Measurements from ENCODE around the gene DPF3. TPM values are rescaled to one million over a fixed set of nuclear protein-coding genes. Genes with fewer than 3 reads are reported as not detected.

DPF3 gene
- total and polyA plus RNA-seq, 11 donors, result 13.5 to 53.8 (median 37.0) TPM

- H3K9me3 ChIP-seq, result no peaks in the 10 kb centered on the region
- H3K4me1 ChIP-seq, result peaks cover 0 to 64% (median 14%) of the 10 kb centered on the region in 12 donors
- TF ChIP-seq CTCF (IDR thresholded peaks at IDR 0.05), result no peak
- TF ChIP-seq POLR2A (IDR thresholded peaks at IDR 0.05), result no peak
- ATAC-seq (no peak), DNase-seq (no peak)
- 45 to 61% (median 61%) methylated on average over 7 of the region's 7 CpGs for WGBS, 4 donors
- H3K27me3 ChIP-seq, result no peaks in the 10 kb centered on the region
- peaks cover 0 to 6% (median 0%) of the 10 kb centered on the region in 9 donors for H3K36me3 ChIP-seq
- no peak overlapping the region for H3K4me3 ChIP-seq
- intact Hi-C loops (cut with DNase I), result loop anchor here in 2 of 10 donors (10.0 kb wide), 2 partner anchors 48 to 68 kb away; no protein-coding TSS in a partner anchor
- peak overlapping the region in 1 of 12 donors; percentile 14 for H3K27ac ChIP-seq
These were observed 11.4 kb downstream of the DPF3 start for GRCh38 chr14:72882463-72882862.

- no peaks in the 10 kb centered on the region for H3K9me3 ChIP-seq
- H3K27ac ChIP-seq, result no peak overlapping the region
- DNase-seq (no peak), ATAC-seq (no peak)
- 54 to 68% (median 62%) methylated on average over 1 of the region's 1 CpG for WGBS, 4 donors
- H3K4me3 ChIP-seq, result no peak overlapping the region
- peaks cover 0 to 7% (median 0%) of the 10 kb centered on the region in 9 donors for H3K36me3 ChIP-seq
- intact Hi-C loops (cut with DNase I), result loop anchor here in 2 of 10 donors (10.0 kb wide), 2 partner anchors 47 to 67 kb away; no protein-coding TSS in a partner anchor
- peaks cover 0 to 68% (median 15%) of the 10 kb centered on the region in 12 donors for H3K4me1 ChIP-seq
- no peaks in the 10 kb centered on the region for H3K27me3 ChIP-seq
- TF ChIP-seq POLR2A (IDR thresholded peaks at IDR 0.05) (no peak), CTCF (IDR thresholded peaks at IDR 0.05) (no peak)
These were observed 11.9 kb downstream of the DPF3 start for GRCh38 chr14:72882047-72882446.

GRCh38 chr14:72881543-72881942, 12.4 kb downstream of the DPF3 start:
- Histone ChIP-seq H3K4me3 (no peak overlapping the region), H3K9me3 (no peaks in the 10 kb centered on the region), H3K4me1 (peaks cover 0 to 73% (median 19%) of the 10 kb centered on the region in 12 donors), H3K36me3 (peaks cover 0 to 4% (median 0%) of the 10 kb centered on the region in 9 donors), H3K27ac (no peak overlapping the region), H3K27me3 (no peaks in the 10 kb centered on the region)
- WGBS, 4 donors, result 60 to 69% (median 65%) methylated on average over 2 of the region's 2 CpGs
- intact Hi-C loops (cut with DNase I), result loop anchor here in 2 of 10 donors (10.0 kb wide), 2 partner anchors 47 to 67 kb away; no protein-coding TSS in a partner anchor
- DNase-seq (no peak), ATAC-seq (no peak)
- TF ChIP-seq POLR2A (IDR thresholded peaks at IDR 0.05), result no peak
- no peak for TF ChIP-seq CTCF (IDR thresholded peaks at IDR 0.05)

GRCh38 chr14:72880820-72881219, 13.1 kb downstream of the DPF3 start:
- no peak for DNase-seq
- Histone ChIP-seq H3K4me1 (peaks cover 0 to 80% (median 22%) of the 10 kb centered on the region in 12 donors), H3K27ac (no peak overlapping the region), H3K9me3 (no peaks in the 10 kb centered on the region), H3K4me3 (no peak overlapping the region), H3K36me3 (peaks cover 0 to 4% (median 0%) of the 10 kb centered on the region in 9 donors), H3K27me3 (no peaks in the 10 kb centered on the region)
- no peak for ATAC-seq
- WGBS, 4 donors, result 66 to 76% (median 71%) methylated on average over 2 of the region's 2 CpGs
- intact Hi-C loops (cut with DNase I), result loop anchor here in 2 of 10 donors (10.0 kb wide), 2 partner anchors 46 to 66 kb away; no protein-coding TSS in a partner anchor
- TF ChIP-seq CTCF (IDR thresholded peaks at IDR 0.05) (no peak), POLR2A (IDR thresholded peaks at IDR 0.05) (no peak)

Measured in heart left ventricle (tissue), 16 donors.